HG03558 (cell line): ENCODE measurements around the gene CD22.
"Not testable (repeated sequence)": the region's sequence is repeated elsewhere in the genome, so short reads cannot be mapped to it uniquely, and the experiment has no call there.

Source experiments
- ATAC-seq: cut with Tn5 transposase; IDR thresholded peaks from one replicate; pipeline ENCODE4 v1.9.1; 2021; ENCODE audit warnings: moderate number of reproducible peaks; ENCODE audit not compliant: unreplicated experiment; ENCODE audit errors: extremely low read depth

Gene CD22

GRCh38 chr19:35328851-35329285, at the start of gene CD22:
Gene CD22, plus strand, starts transcription at chr19:35329187. Its CDS starts 2,854 bp downstream, at chr19:35332041.
- ATAC-seq = no peak

GRCh38 chr19:35279374-35279773, 49.6 kb upstream of the CD22 start:
- ATAC-seq = no peak

DNA sequence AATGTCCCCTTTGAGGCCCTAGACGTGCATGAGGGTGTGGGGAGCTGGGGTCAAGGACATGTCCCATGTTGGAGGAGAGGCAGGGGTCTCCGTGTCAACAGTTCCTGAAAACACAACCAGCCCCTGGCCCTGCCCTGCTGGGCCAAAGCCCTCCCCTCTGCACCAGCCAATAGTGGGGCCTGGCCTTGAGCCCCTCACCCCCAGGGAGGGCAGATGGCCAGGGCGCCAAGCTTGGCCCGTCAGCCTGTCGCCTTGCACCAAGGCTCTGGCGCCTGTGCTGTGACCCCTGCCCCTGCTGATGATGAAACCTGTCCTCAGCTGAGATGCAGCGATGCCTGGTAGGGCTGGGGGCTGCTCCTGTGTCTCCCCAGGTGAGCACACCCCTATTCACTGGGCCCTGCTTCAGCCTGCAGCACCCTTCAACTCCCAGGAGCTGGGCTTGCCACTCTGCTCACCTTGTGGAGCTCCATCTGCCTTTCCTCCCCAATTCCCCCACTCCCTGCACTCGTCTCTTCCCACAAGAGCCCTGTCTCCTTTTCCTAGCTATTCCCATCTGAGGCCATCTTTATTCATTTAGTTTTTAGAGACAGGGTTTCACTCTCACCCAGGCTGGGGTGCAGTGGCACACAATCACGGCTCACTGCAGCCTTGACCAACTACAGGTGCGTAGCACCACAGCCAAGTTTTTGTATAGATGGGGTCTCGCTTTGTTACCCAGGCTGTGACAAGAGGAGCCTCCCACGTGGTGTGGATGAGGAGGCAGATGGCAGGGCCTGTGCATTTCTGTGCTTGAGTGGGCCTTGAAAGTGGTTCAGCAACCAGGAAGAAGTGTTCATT, 48.8 kb upstream of the CD22 start:
- no peak for ATAC-seq

GRCh38 chr19:35281303-35281702, 47.7 kb upstream of the CD22 start:
- ATAC-seq = no peak

- ATAC-seq = no peak
These were observed 44.6 kb upstream of the CD22 start for GRCh38 chr19:35284153-35285094.

GRCh38 chr19:35285095-35285449, 43.9 kb upstream of the CD22 start:
- ATAC-seq = no peak

DNA sequence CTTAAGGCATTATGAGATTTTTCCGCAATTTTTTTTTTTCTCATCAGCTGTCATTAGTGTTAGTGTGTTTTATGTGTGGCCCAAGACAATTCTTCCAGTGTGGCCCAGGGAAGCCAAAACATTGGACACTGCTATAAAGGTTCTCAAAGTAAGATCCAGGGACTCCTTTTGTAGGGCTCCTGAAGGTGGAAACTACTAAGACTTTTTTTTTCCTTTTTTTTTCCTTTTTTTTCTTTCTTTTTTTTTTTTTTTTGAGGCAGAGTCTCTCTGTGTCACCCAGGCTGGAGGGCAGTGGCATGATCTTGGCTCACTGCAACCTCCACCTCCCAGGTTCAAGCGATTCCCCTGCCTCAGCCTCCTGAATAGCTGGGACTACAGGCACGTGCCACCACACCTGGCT, 43.5 kb upstream of the CD22 start:
- not testable (repeated sequence) for ATAC-seq

DNA sequence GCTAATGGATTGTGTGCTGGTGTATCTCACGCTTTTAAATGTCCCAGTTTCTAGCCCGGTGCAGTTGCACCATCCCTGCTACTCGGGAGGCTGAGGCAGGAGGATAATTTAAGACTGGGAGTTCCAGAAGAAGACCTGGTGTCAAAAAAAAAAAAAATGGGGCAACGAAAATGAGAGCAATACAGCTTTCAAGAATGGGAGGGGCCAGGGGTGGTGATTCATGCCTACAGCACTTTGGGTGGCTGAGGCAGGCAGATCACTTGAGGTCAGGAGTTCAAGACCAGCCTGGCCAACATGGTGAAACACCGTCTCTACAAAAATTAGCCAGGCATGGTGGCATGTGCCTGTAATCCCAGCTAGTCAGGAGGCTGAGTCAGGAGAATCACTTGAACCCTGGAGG, 42.9 kb upstream of the CD22 start:
- not testable (repeated sequence) for ATAC-seq

DNA sequence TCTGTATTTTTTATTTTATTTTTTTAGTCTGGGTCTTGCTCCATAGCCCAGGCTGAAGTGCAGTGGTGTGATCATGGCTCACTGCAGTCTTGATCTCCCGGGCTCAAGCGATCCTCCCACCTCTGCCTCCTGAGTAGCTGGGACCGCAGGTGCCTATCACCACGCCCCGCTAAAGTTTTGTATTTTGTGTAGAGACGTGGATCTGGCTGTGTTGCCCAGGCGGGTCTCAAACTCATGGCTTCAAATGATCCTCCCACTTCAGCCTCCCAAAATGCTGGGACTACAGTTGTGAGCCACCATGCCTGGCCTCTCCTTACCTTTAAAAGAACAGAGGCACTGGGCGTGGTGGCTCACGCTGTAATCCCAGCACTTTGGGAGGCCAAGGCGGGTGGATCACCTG, 41.3 kb upstream of the CD22 start:
- ATAC-seq = no peak

- ATAC-seq = no peak
These were observed 40.7 kb upstream of the CD22 start for GRCh38 chr19:35288331-35288730.

GRCh38 chr19:35288906-35289305, 40.1 kb upstream of the CD22 start:
- ATAC-seq = no peak

DNA sequence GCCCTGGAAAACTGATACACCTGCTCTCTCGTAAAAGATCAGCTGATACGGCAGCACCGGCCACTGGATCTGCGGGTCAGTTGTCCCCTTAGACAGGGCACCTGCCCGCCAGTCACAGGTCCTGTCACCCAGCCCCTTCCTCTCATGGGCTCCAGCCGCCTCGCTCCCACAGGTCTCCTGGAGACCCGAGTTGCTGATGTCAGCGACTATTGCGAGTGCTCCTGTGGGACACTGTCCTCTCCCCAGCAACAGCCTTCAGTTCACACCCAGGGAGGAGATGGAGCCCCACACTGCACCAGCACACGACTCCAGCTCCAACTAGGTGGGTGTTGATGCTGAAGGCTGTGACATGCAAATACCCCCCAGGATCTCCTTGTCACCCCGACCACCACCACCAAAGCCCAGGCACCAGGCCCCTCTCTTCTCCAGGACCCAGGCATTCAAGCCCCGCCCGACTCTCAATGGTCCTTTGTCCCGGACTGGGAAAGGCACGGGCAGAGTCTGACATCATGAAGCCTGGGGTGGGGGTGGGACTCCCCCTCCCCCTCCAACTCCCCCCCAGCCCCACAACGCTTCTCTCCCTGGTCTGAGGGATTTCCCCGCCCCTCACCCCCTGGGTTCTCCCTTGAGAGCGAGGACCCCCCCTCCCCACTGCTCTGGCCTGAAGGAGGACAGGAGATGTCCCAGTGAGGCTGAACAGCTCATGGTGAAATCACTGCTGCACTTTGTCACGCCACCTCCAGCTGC, 38.4 kb upstream of the CD22 start:
- ATAC-seq = no peak

- ATAC-seq = no peak
These were observed 37.7 kb upstream of the CD22 start for GRCh38 chr19:35291259-35291658.

DNA sequence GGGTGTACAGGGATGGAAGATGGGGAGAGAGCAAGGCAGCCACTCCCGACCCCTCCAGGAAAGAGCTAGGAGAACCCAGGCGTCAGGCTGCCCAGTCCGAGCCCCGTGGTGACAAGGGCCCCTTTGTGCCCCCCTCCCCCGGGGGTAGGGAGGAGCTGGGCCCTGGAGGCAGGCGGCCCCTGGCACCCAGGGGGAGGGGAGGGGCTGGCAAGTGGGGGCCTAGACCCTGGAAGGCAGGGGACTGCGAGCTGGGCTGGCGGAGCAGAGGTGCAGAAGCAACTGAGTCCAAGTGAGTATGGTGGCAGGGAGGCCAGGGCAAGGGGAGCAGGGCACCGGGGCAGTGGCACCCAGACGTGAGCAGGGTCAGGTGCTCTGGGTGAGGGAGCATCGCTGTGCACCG, 37.1 kb upstream of the CD22 start, which contains the start of gene MAG:
TSS of gene MAG (plus strand) at position 246 of the 400 bp plus-strand sequence. CDS start 3,248 bp downstream, outside the sequence.
- no peak for ATAC-seq

DNA sequence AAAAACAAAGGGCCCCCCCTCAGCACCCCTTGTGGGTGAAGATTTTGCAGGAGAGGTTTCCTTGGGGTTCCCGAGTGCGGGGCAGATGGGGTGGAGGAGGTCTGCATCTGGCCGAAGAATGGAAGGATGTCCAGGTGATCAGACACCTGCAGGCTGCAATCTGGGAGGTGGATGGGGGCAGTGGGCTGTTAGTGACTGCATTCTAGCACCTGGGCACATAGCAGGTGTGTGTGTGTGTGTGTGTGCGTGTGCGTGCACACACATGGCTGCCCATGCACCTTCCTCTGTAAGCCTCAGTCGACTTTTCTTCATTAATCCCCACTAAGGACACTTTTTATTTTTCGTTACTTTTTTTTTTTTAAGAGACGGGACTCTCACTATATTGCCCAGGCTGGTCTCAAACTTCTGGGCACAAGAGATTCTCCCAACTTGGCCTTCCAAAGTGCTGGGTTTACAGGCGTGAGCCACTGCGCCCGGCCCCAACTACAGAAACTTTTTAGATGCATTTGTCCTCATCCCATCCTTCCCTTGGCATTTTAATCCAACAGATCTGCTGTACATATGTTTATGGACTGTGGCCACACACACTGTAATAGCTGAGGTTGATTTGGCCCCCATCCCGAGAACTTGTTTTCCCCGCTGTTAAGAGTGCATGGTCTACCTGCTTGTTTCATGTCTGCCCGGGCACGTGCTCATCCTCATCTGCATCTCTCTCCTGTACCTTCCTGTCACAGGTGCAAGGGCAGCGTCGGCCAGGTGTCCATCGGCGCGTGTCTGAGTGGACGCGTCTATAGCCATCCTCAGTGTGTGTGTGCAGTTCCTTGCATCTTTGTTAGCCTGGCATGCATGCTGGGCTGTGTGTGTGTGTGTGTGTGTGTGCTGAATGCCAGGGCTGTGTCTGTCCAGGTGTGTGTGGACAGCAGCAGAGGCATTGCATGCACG, 36.3 kb upstream of the CD22 start:
- no peak for ATAC-seq

GRCh38 chr19:35293363-35293739, 35.6 kb upstream of the CD22 start:
- no peak for ATAC-seq

GRCh38 chr19:35293808-35294207, 35.2 kb upstream of the CD22 start:
- no peak for ATAC-seq

DNA sequence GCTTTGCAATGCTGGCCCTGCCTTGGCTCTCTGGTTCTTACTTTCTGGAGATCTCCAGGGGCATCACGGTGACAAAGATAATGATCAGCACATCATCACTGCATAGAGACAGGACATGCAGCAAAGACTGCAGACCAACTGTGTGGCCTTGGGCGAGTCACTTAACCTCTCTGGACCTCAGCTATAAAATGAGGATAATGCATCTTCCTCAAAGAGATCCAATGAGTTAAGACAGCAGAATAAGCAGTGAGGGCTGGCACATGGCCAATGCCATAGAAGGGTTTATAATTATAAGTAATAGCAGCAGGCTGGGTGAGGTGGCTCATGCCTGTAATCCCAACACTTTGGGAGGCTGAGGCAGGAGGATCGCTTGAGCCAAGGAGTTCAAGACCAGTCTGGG, 34.7 kb upstream of the CD22 start:
- ATAC-seq = no peak
